Neural progenitor cell (in vitro differentiated cells): Measurements from ENCODE around the gene UFSP2.

Experiments
- CTCF ChIP-seq: fragments of 200-600 bp; sonication (generic); IDR thresholded peaks from 2 replicates; pipeline ENCODE4 v1.5.1; 2017; ENCODE audit warnings: antibody characterized with exemption, mild to moderate bottlenecking
- EZH2phosphoT487 ChIP-seq: fragments of 200-600 bp; sonication (generic); IDR thresholded peaks from 2 replicates; pipeline ENCODE4 v1.6.1; 2017; ENCODE audit warnings: antibody characterized with exemption

DNA sequence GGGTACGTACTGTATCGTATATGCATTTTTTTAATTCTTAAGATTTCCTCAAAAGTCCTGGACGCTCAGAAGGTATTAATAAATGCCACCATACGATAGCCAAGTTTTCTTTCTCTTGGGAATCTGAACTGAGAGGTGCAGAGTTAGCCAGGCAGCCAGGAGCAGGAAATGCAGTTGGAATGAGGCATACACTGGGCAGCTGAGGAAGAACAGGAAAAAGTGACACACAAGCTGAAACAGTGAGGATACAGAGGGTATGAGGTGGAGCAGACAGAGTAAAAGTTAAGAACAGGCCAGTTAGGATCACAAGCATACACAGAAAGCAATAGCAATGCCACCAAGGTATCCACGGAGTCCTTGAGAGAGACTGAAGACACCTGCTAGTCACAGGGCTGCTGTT is 13.4 kb downstream of the UFSP2 start:
- TF ChIP-seq CTCF = no peak
- TF ChIP-seq EZH2phosphoT487 = no peak
